Liver (tissue), 9 donors: ENCODE measurements around the gene DPP9. TPM values are rescaled to one million over a fixed set of nuclear protein-coding genes. Genes with fewer than 3 reads are reported as not detected.

ENCODE experiments used
- DNase-seq: peaks from one replicate; pipeline ENCODE4 v3.0.0-alpha.2; 2017; ENCODE audit warnings: low spot score
- H3K27ac ChIP-seq, 2 donors: one replicate each; pipeline ENCODE4 v1.7.0; 2013; ENCODE audit warnings: inconsistent platforms in 2 of 2, low read length in 2 of 2, control low read depth in 1 of 2, low read depth in 1 of 2, mild to moderate bottlenecking in 1 of 2
- H3K27me3 ChIP-seq, 4 donors: one replicate each; pipeline versions ENCODE4 v1.6.1 to v1.7.0; 2013; ENCODE audit warnings: low read length in 3 of 4, inconsistent platforms in 1 of 4, mild to moderate bottlenecking in 1 of 4, moderate library complexity in 1 of 4; ENCODE audit not compliant: control insufficient read depth in 4 of 4, insufficient read depth in 4 of 4
- H3K36me3 ChIP-seq, 4 donors: one replicate each; pipeline versions ENCODE4 v1.6.1 to v1.7.0; 2013; ENCODE audit warnings: low read length in 3 of 4, mild to moderate bottlenecking in 3 of 4, low read depth in 1 of 4, moderate library complexity in 1 of 4; ENCODE audit not compliant: control insufficient read depth in 4 of 4, insufficient read depth in 3 of 4
- H3K4me1 ChIP-seq, 4 donors: one replicate each; pipeline versions ENCODE4 v1.6.1 to v1.7.0; 2013; ENCODE audit warnings: low read length in 3 of 4, mild to moderate bottlenecking in 3 of 4, moderate library complexity in 1 of 4; ENCODE audit not compliant: control insufficient read depth in 4 of 4, insufficient read depth in 4 of 4
- H3K4me3 ChIP-seq, 3 donors: one replicate each; pipeline versions ENCODE4 v1.6.1 to v1.7.0; 2013; ENCODE audit warnings: low read length in 3 of 3, control low read depth in 1 of 3, low read depth in 1 of 3, mild to moderate bottlenecking in 1 of 3
- H3K9ac ChIP-seq, 2 donors: one replicate each; pipeline ENCODE4 v1.7.0; 2013; ENCODE audit warnings: low read length in 2 of 2, mild to moderate bottlenecking in 2 of 2, moderate library complexity in 2 of 2, control low read depth in 1 of 2, low read depth in 1 of 2
- H3K9me3 ChIP-seq, 4 donors: one replicate each; pipeline versions ENCODE4 v1.6.1 to v1.7.0; 2013; ENCODE audit warnings: low read length in 3 of 4; ENCODE audit not compliant: control insufficient read depth in 4 of 4
- CTCF ChIP-seq: fragments of 150-350 bp; IDR thresholded peaks from 2 replicates; pipeline ENCODE4 v1.5.1; 2017; ENCODE audit warnings: improper control_type of control experiment, low read depth, low read length; ENCODE audit not compliant: missing input control
- FOXA1 ChIP-seq: IDR thresholded peaks from 2 replicates; pipeline ENCODE4 v1.6.1; 2016; ENCODE audit warnings: antibody characterized with exemption
- FOXA2 ChIP-seq: IDR thresholded peaks from 2 replicates; pipeline ENCODE4 v1.6.1; 2016; ENCODE audit warnings: antibody characterized with exemption
- HNF4A ChIP-seq, 2 donors: conservative IDR thresholded peaks; 2 replicates each; pipeline ENCODE4 v1.6.1; 2016; ENCODE audit warnings: antibody characterized with exemption in 2 of 2, mild to moderate bottlenecking in 2 of 2
- HNF4G ChIP-seq: IDR thresholded peaks from 2 replicates; pipeline ENCODE4 v1.6.1; 2016; ENCODE audit warnings: antibody characterized with exemption
- JUND ChIP-seq, 2 donors: IDR thresholded peaks; 2 replicates each; pipeline ENCODE4 v1.6.1; 2016; ENCODE audit warnings: antibody characterized with exemption in 2 of 2
- MAX ChIP-seq: IDR thresholded peaks from 2 replicates; pipeline ENCODE4 v1.6.1; 2016; ENCODE audit warnings: antibody characterized with exemption
- NR2F2 ChIP-seq: IDR thresholded peaks from 2 replicates; pipeline ENCODE4 v1.6.1; 2016; ENCODE audit warnings: antibody characterized with exemption
- RAD21 ChIP-seq, 2 donors: IDR thresholded peaks; 2 replicates each; pipeline ENCODE4 v1.6.1; 2016; ENCODE audit warnings: antibody characterized with exemption in 2 of 2, mild to moderate bottlenecking in 2 of 2
- REST ChIP-seq: IDR thresholded peaks from 2 replicates; pipeline ENCODE4 v1.6.1; 2016; ENCODE audit warnings: antibody characterized with exemption, mild to moderate bottlenecking
- RXRA ChIP-seq, 2 donors: IDR thresholded peaks; 2 replicates each; pipeline ENCODE4 v1.6.1; 2017 to 2018; ENCODE audit warnings: antibody characterized with exemption in 2 of 2, mild to moderate bottlenecking in 1 of 2
- SP1 ChIP-seq: IDR thresholded peaks from 2 replicates; pipeline ENCODE4 v1.6.1; 2018; ENCODE audit warnings: antibody characterized with exemption, mild to moderate bottlenecking
- TAF1 ChIP-seq: conservative IDR thresholded peaks from 2 replicates; pipeline ENCODE4 v1.6.1; 2016; ENCODE audit warnings: antibody characterized with exemption, mild to moderate bottlenecking
- YY1 ChIP-seq: IDR thresholded peaks from 2 replicates; pipeline ENCODE4 v1.6.1; 2016; ENCODE audit warnings: antibody characterized with exemption, mild to moderate bottlenecking
- ZBTB33 ChIP-seq: IDR thresholded peaks from 2 replicates; pipeline ENCODE4 v1.6.1; 2016; ENCODE audit warnings: antibody characterized with exemption
- WGBS: extraction: QIAGEN DNeasy Blood & Tissue Kit; methylation state at CpG from one replicate; pipeline ENCODE4 v1.1.7; 2013; 5-methylcytosine and 5-hydroxymethylcytosine counted together
- polyA plus RNA-seq, 2 donors: library from polyadenylated mRNA; stranded (reverse) in 1 of 2; unstranded in 1 of 2; fragments of 200-250 nt in 1 of 2; fragments of >200 nt in 1 of 2; fragmentation: Nextera tagmentation in 1 of 2; extraction: Ambion mirVana in 1 of 2; gene quantifications; one replicate each; pipeline versions ENCODE4 v1.2.1 to v1.2.3, GENCODE V29; 2013 to 2015
- total RNA-seq, 2 donors: library from RNA; depleted of rRNA; stranded (reverse); fragments of >200 nt; gene quantifications; one replicate each; pipeline ENCODE4 v1.2.3, GENCODE V29; 2014
- donor health status: healthy.
- donor health status: healthy.
- donor health status: healthy.
- donor health status: healthy.
- donor health status: healthy.

Gene DPP9
- total and polyA plus RNA-seq, 4 donors = 20.5 to 74.5 (median 40.3) TPM

GRCh38 chr19:4760285-4760650 lies 36.6 kb upstream of the DPP9 start:
- Histone ChIP-seq H3K9me3 (no peaks in the 10 kb centered on the region), H3K27me3 (no peaks in the 10 kb centered on the region), H3K4me3 (peak overlapping the region in 2 of 3 donors; percentile 40 to 50), H3K4me1 (peaks cover 4 to 11% (median 6%) of the 10 kb centered on the region in 4 donors), H3K36me3 (no peaks in the 10 kb centered on the region), H3K27ac (no peak overlapping the region), H3K9ac (no peak overlapping the region)
- TF ChIP-seq JUND (IDR thresholded peaks at IDR 0.05) (no peak), ZBTB33 (no peak), TAF1 (no peak), REST (no peak), CTCF (no peak)
- WGBS = 43% methylated on average over 10 of the region's 10 CpGs
- DNase-seq = no peak

GRCh38 chr19:4759388-4760284 lies 36.0 kb upstream of the DPP9 start:
- H3K9ac ChIP-seq = no peak overlapping the region
- no peak overlapping the region for H3K27ac ChIP-seq
- TF ChIP-seq MAX = no peak
- peak; percentile 88 for TF ChIP-seq SP1
- peak; percentile 58 for TF ChIP-seq REST
- no peak for TF ChIP-seq NR2F2
- TF ChIP-seq FOXA2 = no peak
- peak; percentile 81 for TF ChIP-seq HNF4G
- TF ChIP-seq HNF4A (conservative IDR thresholded peaks at IDR 0.05) = peak; percentile 81 to 86
- no peak for TF ChIP-seq FOXA1
- no peak for TF ChIP-seq JUND (IDR thresholded peaks at IDR 0.05)
- no peak for TF ChIP-seq ZBTB33
- no peak for TF ChIP-seq RXRA (IDR thresholded peaks at IDR 0.05)
- no peak for TF ChIP-seq YY1
- no peak for TF ChIP-seq RAD21 (IDR thresholded peaks at IDR 0.05)
- peak; percentile 80 for DNase-seq
- peaks cover 4 to 11% (median 6%) of the 10 kb centered on the region in 4 donors for H3K4me1 ChIP-seq
- peak overlapping the region in 2 of 3 donors; percentile 40 to 50 for H3K4me3 ChIP-seq
- H3K36me3 ChIP-seq = no peaks in the 10 kb centered on the region
- no peaks in the 10 kb centered on the region for H3K9me3 ChIP-seq
- 2% methylated on average over 53 of the region's 53 CpGs for WGBS
- H3K27me3 ChIP-seq = no peaks in the 10 kb centered on the region
